ENCODE data around the gene TECTA. TPM values are rescaled to one million over a fixed set of nuclear protein-coding genes. Genes with fewer than 3 reads are reported as not detected.

The TECTA gene
- total RNA-seq, 1 experiment from 2014 or later = 0.15 TPM

- H3K4me3 ChIP-seq (ENCODE audit: low read depth in 2 of 2, low read length in 2 of 2) = no peak overlapping the region
- BruUV-seq (replicated peaks) = no TSS peak
- in situ Hi-C loops (cut with HindIII; ENCODE audit: low pct_unique_long_range_greater_than_20kb, low sequenced_read_pairs) (no loop called here), intact Hi-C loops (cut with micrococcal nuclease; ENCODE audit: unreplicated experiment) (no loop called here)
- ATAC-seq (0 out of 2 replicates have a peak, but pooled peaks have one; percentile 21), DNase-seq (ENCODE audit: low read depth, low spot score) (no peak)
- no peak overlapping the region for H3K27ac ChIP-seq (ENCODE audit: low read length)
- no peaks in the 10 kb centered on the region for H3K36me3 ChIP-seq (ENCODE audit: control insufficient read depth, insufficient read depth, low read length)
- ChIA-PET CTCF (no interaction called here), POLR2A (no interaction called here)
- no peak for TF ChIP-seq REST (IDR thresholded peaks at IDR 0.05; ENCODE audit: insufficient read depth in 1 of 2, low read depth in 2 of 2, low read length in 1 of 2)
- no peak for TF ChIP-seq TCF7L2 (IDR thresholded peaks at IDR 0.05; ENCODE audit: low read depth, low read length)
- TF ChIP-seq POLR2AphosphoS5 (IDR thresholded peaks at IDR 0.05; ENCODE audit: low read depth, low read length) = no peak
- no peak for TF ChIP-seq SIN3A (IDR thresholded peaks at IDR 0.05; ENCODE audit: borderline replicate concordance, insufficient read depth, low read depth, low read length)
- TF ChIP-seq CTCF (IDR thresholded peaks at IDR 0.05) = no peak
- H3K4me1 ChIP-seq (ENCODE audit: control insufficient read depth, insufficient read depth, low read length) = no peaks in the 10 kb centered on the region
- no peaks in the 10 kb centered on the region for H3K9me3 ChIP-seq (ENCODE audit: control insufficient read depth, insufficient read depth, low read depth, low read length)
- peaks cover 19% of the 10 kb centered on the region for H3K27me3 ChIP-seq (ENCODE audit: control insufficient read depth, insufficient read depth, low read length)
Measured at GRCh38 chr11:121240650-121241303, 139.7 kb downstream of the TECTA start.

Other genes starting within 250 kb of the TECTA start
- gene TBCEL, start 77.1 kb upstream of the TECTA start, total RNA-seq (2021; ENCODE audit: unreplicated experiment) = 23.2 TPM
- 54.3 TPM for gene SC5D, start 191.5 kb downstream of the TECTA start, total RNA-seq (2021; ENCODE audit: unreplicated experiment)